Stimulated activated CD8-positive, alpha-beta memory T cell treated with anti-CD3 and anti-CD28 coated beads, Interleukin-15, amount 100 ng/mL, for 4 hours (primary cell): ENCODE measurements around the gene CBX3.
"Not testable (repeated sequence)": the region's sequence is repeated elsewhere in the genome, so short reads cannot be mapped to it uniquely, and the experiment has no call there.

Experiments used
- DNase-seq, 2 donors: peaks; one replicate each; pipeline ENCODE4 v3.0.0-alpha.2; 2020; ENCODE audit warnings: low read depth in 2 of 2

Gene CBX3

DNA sequence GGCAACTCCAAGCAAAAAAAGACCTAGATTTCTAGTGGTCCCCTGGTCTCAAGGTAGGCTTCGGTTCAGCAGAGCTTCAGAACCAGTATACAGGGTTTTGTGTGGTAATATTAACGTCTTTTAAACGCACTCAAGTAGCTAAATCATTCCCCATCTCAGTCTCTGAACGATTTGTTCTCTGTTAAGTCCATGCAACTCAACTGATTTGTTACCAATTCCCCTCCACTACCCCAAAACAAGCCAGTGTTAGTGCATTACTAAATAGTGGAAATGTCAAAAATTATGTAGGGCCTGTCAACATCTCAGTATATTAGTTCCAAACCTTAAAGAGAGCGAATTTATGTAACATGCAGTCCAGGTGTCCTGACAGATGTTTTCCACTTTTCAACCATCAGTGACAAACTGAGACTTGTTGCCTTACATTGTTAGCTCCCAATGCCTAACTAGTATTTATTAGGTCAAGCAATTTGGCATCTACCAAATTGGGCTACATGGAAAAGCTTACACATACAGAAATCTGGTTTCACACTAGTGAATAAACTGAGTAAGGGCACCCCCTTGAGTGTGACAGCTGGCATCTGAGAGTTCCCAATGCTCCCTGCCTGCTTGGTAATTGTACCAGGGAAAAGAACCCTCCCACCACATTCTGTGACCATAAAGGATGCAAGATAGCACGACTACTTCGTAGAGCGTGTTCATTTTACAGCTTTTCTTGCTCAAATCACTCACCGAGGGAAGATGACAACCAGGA is 13.2 kb upstream of the CBX3 start:
- DNase-seq = no peak

DNA sequence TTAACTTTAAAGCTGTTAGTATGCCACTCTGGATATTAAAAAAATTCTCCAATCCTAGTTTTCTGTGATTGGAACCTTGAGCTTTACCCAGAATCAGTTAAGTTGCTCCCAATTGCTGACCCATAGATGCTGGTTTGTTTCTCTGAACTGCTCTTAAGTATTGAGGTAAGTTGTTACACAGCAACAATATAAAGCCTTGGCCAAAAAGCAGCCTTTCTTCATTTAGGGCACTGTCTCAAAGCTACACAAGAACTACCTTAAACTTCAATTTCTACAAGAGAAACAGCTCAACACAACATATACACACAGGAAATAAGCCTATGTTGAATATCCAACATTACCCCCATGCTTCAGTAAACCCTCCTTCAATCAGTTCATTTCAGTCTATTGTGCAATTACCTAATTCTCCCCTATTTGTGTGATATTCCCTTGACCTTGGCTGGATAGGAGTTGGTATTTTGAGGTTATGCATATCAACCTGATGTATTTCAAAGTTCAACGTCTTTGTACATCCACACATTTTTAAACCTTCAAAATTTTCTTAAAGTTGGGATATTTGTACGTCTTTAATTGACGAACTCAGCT is 12.5 kb upstream of the CBX3 start:
- no peak for DNase-seq

DNA sequence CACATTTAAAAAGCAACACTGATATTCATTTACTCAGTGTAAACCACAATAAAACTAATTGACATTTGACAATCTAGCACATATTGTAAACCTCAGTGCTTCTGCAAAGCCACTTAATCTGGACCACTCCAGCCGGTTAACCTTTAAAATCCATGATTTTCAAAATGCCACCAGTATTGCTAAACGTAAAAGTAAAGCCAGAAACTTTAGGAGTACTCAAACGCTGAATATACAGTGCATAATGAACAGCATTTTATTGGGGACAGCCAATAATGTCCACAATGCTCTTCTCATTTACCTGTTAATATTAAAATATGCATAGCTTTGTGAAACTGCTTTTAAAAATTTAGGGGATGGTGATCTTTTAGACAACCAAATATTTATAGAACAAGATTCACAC is 11.8 kb upstream of the CBX3 start:
- no peak for DNase-seq

DNA sequence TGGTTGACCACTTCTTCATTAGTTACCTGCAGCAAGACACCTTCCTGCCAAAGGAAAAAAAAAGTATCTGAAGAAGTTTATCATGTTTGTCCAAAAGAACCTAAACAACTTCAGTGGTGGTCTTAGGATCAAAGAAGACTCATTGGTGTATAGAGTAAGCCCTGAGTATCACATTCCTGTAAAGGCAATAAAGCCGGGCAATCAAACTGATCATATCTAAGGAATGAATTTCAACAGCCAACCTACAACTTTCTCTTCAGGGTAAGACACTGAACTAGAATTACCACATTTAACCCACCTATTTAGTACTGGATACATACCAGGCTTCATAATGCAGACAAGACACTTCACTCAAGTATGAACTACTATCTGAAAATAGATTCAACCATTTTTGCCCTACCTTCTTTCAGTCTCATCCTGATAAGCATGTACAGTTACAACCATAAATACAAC is 11.1 kb upstream of the CBX3 start:
- no peak for DNase-seq

DNA sequence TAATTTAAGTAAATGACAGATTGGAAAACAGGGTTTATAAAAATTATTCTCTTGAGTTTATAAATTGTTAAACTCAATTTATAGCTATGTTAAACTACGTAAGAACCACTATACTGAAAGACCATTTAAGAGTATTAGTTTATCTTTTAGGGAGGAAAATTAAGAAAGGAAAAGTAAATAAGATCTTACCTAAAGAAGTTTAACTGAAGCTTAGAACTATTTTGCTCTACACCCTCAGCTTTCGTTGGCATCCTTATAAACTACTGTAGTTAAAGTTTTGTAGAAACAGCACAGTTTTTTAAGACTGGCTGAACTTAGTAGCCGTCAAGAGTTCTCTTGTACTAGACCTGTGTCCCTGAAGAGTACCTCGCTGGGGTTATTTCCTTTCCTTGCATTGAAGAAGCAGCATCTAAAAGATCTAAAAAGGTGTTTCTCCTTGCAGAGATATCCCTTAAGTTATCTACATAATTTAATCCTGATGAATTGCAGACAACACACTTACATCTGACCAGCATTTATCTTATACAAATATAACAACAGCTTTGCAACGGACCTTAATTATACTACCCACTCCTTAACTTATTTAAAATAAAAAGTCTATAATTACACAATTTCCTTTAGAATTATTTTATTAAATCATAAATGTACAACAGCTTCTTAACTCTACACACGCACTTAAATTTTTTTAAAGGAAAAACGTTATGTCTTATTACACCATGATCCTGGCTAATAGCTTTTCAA is 10.1 kb upstream of the CBX3 start:
- no peak for DNase-seq

DNA sequence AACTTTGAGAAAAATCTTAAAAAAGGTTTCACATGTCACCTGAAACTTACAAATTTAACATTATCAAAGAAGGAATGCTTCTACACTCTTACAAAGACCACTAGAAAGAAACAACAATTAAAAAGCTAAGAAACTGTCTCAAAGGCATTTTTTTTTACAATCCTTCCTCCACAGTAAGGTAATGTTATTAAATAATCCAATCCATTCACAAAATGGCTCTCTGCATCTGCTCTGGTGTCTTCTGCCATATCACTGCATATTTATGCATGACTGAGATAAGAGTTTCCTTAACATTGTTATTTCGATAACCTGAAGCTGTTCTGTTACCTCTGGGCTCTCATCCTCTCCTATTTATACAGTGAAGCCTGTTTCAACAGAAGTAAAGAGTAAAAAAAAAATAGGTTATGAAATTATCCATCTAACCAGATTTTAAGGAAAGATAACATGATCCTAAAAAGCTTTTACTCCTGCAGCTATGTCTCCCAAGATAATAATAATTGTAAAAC is 9.5 kb upstream of the CBX3 start:
- DNase-seq = no peak

DNA sequence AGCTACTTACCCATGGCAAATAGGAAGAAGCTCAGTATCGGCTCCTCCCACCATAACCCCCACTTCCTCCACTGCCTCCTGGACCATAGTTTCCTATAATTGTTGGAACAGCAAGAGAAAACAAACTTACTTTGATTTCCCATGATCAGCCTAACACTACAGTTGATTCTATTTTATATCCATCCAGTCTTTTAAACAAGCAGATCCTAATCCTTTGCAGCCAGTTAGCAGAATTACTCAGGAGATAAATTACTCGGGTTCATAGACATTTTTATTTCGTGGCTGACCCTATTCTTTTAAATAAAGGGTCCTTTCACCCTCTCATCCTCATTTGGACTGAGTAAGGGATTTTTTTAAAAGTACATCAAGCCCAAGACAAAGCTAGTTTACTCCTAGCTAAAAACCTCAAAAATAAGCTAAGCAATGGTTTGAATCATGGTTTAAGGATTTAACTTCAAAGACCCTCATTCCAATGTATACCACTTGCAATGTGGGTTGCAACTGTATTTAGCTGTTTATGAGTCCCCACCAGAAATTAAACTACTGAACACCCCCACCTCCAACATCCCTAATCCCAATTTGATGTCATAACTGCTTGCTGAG is 9.0 kb upstream of the CBX3 start:
- no peak for DNase-seq

DNA sequence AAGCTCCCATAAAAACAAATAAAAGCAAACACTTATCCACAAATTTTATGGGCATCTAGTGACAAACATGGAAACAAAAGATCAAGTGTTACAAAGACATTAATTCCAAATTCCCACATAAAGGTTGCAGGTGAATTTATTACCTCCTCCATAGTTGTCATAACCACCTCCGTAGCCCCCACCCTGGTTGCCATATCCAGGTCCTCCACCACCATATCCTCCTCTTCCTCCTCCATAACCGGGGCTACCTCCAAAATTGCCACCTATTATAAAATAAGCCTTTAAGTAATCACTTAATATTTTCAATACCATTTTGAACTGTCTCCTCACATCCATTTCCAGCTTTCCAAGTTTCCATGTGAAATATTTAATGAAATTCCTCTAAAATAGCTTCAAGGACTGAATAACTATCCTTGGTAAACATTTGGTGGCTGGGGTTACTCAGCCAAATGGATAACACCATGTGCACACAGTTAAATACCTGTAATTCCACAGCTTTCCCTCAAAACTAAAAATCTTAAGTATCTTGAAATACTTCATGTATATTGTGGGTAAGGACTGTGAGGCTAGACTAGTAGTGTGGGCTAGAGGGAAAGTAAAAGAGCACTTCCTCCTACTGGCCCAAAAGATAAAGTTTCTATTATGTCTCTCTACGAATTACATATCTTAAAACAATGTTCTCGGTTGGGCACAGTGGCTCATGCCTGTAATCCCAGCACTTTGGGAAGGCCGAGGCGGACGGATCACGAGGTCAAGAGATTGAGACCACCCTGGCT is 7.9 kb upstream of the CBX3 start:
- DNase-seq = no peak

DNA sequence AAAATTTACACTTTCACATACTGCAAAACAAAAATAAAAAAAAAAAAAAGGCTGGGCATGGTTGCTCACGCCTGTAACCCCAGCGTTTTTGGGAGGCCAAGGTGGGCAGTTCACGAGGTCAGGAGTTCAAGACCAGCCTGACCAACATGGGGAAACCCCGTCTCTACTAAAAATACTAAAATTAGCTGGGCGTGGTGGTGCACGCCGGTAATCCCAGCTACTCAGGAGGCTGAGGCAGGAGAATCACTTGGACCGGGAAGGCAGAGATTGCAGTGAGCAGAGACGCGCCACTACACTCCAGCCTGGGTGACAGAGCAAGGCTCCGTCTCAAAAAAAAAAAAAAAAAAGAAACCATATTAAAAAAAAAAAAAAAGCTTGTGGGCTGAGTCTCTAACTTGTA is 6.8 kb upstream of the CBX3 start:
- not testable (repeated sequence) for DNase-seq

DNA sequence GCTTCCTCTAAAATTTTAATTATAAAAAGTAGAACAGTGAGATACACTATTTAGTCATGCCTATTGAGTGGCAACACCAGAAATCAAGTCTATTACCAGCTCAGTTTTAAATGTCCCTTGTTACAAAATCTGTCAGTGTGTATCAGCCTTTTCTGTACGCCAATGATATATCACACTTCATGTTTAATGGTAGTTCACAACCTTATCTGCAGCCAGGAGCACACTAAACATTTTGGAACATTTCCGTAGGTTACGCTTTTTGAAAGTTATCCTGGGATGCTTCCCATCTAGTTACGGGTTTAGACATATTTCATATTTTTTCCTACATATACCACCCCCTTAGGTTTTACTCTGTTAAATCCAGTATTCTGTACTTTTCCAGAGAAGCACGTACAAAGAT is 6.4 kb upstream of the CBX3 start:
- DNase-seq = no peak

DNA sequence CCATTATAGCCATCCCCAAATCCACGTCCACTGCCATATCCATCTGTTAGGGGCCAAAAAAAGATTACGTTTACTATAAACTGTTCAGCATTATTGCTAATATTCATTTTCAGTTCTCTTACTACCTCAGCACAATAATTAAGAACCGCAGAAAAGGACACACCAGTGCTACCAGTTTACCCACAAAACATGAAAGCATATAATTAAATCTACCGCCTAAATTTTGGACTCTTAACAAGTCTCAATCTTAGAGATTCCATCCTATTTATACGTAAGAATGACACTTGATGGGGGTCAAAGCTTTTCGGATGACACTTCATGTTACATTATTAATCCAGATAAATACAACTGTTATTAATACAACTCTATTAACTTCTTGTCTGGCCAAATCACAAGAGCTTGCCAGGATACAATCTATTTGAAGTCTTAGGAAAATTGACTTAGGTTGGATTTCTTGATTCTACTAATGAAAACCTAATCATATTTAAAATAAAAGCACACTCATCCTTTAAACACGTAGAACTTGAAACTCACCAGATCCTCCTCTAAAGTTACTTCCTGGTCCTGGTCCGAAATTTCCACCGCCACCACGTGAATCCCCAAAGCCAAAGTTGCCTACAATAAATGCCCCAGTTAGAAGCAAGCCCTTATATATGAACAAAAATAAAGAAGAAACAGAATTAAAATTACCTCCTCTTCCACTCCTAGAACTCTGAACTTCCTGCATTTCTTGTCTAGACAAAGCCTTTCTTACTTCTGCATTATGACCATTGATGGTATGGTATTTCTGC is 5.5 kb upstream of the CBX3 start:
- DNase-seq = no peak

DNA sequence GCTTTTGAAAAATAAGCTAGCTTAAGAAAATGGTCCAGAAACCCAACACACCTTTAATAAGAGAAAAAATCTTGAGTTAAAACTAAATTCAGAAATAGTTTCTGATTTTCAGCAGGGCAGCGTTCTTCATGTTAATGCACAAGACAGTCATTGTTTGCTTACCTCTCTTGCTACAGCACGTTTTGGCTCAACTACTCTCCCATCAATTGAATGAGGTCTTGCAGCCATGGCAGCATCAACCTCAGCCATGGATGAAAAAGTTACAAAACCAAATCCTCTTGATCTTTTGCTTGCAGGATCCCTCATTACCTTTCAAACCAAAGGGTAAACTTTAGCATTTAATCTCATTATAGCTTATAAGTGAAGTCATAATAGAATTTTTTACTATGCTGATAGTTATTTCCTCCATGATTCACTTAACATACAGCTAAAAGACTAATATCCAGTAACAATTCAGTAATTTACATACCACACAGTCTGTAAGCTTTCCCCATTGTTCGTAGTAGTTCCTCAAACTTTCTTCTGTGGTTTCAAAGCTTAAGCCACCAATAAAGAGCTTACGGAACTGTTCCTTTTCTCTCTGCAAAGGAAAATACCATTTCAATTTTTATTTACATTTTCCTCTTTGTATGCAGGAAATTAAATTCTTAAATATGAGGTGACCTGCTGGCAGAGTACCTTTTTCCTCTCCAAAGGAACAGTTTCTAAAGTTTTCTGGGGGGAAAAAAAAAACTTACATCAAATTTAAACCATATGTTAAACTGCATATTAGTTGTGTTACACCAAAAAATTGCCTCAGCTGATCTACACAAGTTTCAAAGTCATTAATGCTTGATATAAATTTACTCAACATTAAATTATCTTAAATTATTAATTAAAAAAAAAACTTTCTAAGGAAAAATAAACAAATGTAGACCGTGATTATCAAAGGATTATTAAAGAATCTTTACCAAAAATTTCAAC is 4.1 kb upstream of the CBX3 start:
- no peak for DNase-seq

DNA sequence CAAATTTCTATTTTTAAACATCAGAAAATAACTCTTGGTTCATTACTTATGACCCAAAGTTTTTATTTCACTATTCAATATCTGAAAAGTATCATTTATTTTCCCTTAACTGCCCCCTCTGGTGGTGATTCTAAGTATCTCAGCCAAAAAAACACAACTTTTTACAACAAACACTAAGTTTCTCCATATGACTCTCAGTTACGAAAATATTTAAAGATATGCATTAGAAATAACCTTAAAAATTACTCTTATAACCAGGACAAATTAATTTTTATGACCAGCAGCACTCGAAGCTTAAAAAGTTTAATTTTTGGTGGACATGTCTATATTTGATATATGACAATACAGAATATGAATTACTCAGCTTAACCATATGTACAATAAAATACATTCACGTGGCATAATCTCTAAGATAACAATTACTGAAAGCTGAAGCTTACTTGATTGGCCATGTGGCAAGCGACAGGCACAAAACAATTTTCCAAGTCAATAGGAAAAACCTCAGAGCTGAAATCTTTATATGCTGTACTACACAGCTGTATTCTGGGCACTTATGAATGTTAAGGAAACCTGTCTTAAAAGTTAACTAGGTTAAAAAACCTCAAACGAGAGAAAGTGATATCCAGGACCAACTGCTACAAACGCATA is 3.3 kb upstream of the CBX3 start:
- no peak for DNase-seq

DNA sequence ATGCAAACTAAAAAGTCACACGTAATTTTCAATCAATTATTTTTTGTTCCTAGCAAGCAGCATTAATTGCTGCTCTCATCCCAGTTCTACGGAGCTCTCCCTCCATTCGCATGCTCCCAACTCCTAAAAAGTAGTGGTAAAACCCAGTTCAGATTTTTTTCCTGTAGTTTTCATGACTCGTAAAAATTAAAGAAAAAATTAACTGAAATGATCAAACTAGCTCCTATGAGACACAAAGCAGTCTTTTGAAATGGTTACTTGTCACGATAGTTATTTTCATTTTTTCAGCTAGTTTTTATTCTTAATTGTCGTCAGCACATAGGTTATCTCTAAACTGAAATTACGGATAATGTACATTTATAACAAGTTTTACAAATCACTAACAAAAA is 2.8 kb upstream of the CBX3 start:
- no peak for DNase-seq

DNA sequence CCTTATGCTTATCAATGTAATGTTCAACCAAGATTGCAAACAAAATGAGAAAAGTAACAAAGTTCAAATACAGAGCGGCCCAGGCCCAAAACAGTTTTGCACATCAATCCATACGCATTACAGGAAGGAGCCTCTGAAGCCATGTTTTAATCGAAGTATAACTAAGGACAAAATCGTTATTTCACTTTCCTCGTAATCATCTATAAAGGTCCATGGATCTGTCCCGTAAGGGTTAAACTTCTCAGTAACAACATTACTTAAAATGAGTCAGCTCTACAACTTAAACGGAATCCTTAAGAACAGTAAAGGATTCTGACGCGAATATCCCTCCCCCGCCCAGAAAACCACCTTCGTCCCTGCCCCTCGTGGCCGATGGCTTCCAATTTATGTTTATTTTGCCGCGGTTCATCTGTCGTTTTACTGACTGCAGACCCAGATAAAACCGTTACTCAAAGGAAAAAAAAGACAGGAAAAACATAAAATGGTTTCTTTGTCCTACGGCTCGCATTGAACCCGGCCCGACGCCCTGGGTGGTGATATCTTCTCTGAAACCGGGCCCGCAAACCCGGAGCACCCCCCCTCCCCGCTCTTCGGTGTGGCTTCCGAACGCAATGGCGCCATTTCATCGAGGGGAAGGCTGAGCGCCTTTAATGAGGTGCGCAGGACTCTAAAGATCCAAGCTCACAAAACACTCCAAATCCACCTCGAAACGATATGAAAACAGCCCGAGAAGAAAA is 2.1 kb upstream of the CBX3 start:
- peak; percentile 30 to 51 for DNase-seq

DNA sequence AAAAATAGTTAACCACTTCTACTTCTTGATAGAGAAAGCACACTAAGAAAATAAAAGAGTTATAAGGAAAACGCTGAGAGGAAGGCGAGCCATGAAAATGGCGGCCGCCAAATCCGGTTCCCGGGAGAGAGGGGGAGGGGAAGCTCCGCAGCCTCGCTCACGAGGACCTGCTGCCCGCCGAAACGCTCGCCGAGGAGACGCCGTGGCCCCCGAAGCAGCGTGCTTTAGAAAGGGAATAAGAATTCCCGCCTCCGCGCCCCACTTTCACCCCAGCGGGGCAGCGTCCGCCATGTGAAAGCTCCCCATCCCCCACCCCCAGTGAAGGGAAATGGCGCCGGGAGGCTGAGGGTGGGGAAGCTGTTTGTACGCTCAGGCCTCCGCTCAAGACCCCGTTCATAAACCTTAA is 1.5 kb upstream of the CBX3 start:
- peak; percentile 48 to 59 for DNase-seq

DNA sequence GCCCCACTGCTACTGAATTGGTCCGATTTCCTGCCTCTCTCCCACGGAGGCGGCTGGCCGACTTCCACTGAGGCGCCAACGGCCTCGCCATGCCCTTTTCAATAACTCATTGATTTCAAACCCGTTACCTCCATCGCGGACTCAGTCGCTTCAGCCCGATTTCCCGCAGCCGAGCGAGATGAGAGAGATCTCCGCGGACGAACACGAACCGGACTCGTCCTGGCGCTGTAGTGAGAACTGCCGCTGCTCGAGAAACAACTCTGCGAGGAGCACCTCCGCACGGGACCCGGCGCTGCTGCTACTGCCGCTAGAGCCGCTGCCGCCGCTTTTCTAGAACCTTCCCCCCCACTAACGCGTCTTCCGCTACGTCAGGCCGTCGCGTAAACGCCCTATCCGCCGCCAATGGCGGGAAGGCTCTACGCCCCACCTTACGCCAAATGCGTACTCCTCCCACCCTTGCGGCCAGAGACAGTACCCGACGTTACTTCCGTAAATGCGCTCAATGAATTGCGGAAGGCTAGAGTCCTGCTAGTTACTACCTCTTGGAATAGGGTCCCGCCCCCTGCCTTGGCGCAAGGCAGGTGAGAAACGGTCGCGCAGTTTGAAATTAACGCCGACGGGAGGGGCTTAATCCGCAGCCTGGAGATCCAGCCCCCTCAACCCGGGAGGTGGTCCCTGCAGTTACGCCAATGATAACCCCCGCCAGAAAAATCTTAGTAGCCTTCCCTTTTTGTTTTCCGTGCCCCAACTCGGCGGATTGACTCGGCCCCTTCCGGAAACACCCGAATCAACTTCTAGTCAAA is 900 bp upstream of the CBX3 start, which contains the start of gene HNRNPA2B1:
TSS of gene HNRNPA2B1 (minus strand) at position 303 of the 803 bp plus-strand sequence. CDS start at position 134, 169 bp downstream.
- peak; percentile 93 to 96 for DNase-seq
